ENCODE measurements around the gene SH3BP2.
A peak's percentile ranks its signal among the peaks of the same experiment; 100 is the strongest.

SH3BP2 gene

DNA sequence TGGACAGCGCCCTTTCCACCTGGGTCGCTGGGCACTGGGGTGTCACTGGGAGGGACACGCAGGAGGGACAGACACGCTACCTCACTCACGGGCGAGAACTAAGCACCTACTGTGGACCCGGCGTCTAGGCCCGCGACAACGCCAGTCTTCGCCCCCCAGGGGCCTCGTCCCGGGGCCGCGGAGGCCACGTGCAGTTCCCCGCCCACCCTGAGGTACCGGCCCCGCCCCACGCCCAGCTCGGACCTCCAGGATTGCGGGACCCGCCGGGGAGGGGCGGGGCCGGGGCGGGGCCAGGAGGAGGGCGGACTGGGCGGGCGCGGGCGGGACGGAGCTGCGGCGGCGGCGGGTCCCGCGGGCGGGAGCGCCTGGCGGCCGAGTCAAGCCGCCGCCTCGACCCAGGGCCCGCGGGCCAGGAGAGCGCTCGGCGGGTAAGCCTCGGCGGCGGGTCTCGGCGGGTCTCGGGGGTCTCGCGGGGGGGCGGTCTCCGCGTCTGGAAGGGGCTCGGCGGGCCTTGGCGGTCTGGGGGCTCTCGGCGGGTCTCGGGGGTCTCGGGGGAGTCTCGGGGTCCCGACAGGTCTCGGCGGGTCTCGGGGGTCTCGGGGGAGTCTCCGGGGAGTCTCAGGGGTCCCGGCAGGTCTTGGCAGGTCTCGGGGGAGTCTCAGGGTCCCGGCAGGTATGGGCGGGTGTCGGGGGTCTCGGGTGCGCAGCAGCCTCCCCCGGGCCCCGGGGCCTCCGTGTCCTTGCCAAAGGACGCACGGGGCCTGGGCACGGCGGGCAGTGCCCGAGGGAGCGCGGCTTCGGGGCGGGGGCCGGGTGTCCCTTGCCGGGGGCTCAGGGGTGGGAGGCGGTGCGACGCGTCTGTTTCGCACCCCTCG, at the start of gene SH3BP2:
SH3BP2 (plus strand) TSS at position 375 of the 875 bp plus-strand sequence. CDS start 27,533 bp downstream, outside the sequence.
- no peak for TF ChIP-seq CTCF (IDR thresholded peaks at IDR 0.05)
- H3K36me3 Mint-ChIP-seq (ENCODE audit: low read depth) = no peaks in the 10 kb centered on the region
- peak; percentile 90 for DNase-seq
- no peaks in the 10 kb centered on the region for H3K9me3 Mint-ChIP-seq
- H3K4me3 Mint-ChIP-seq = peak within 1 kb of the TSS; percentile 77
- H3K27ac Mint-ChIP-seq = no peak within 1 kb of the TSS
- peaks cover 15% of the 10 kb centered on the region for H3K27me3 Mint-ChIP-seq (ENCODE audit: low read depth, poor library complexity)
- peaks cover 44% of the 10 kb centered on the region for H3K4me1 Mint-ChIP-seq

DNA sequence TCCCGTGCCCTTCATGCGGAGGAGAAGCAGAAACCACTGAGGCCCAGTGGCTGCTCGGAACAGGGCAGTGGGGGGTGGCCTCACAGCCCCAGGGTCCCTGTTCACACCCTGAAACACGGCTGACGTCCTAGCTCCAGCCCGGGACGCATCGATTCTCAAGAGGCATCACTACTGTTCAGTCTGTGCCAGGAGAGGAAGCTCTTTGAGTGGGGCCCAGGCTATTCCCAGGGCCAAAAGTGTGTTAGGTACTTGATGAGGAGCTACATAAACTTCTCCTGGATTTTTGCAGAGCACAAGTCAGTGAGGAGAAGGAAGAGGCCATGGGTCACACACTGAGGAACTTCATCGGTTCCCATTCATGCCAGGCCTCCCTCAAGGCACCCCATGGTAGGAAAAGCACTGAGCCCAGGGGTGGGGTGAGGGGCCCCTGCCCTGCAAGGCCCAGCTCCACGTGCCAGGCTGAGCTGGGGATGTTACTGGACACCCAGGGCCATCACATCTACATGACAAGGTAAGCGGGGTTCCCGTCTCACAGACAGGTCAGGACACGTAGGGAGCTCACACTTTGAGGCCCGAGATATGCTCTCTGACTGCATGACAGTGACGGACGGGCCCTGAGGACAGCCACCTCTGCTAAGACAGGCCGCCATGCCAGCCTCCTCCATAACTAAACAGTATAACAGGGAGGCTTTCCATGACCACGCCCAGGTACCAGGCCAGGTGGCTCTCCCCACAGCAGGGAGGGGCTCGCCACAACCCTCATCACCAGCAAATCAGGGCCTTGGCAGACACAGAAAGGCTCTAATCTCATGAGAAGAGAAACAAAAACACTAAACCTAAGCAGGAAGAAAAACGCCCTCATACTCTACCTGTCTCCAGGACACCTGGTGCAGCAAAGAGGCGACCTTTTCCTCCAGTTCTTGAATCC, 49.1 kb upstream of the SH3BP2 start:
- Mint-ChIP-seq H3K4me3 (no peak overlapping the region), H3K27ac (no peak overlapping the region), H3K4me1 (peaks cover 22% of the 10 kb centered on the region), H3K9me3 (no peaks in the 10 kb centered on the region), H3K36me3 (ENCODE audit: low read depth) (peaks cover 23% of the 10 kb centered on the region), H3K27me3 (ENCODE audit: low read depth, poor library complexity) (peaks cover 4% of the 10 kb centered on the region)
- TF ChIP-seq CTCF (IDR thresholded peaks at IDR 0.05) = no peak
- DNase-seq = no peak

DNA sequence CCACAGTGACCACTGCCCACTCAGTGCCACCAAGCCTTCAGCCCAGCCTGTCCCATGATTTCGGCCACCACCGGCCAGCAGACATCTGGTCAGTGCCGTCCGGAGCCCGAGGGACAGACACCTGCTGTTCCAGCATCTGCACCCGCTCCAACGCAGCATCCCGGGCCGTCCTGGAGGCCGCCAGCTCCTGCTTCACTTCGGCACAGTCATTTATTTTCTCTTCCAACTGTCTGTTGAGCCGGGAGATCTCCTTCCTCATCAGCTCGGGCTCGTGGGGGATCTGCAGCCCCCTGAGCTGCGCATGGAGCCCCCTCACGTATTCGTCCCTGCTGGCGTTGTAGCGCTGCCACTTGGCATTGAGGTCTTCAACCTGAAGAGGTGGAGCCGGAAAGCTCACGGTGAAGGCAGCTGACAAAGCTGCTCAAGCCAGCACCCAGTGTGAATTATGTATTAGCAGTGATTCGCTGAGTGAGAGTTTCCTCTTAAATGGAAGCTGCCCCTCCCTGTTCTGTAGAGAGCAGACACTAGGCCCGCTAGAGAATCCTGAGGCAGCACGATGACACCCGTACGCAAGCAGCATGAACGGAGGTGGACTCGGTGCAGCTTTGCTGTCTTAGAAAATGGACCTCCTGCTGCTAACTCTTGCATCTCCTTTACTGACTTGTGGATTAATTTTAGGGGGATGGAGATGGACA, 48.2 kb upstream of the SH3BP2 start:
- no peak for DNase-seq
- peaks cover 22% of the 10 kb centered on the region for H3K4me1 Mint-ChIP-seq
- peaks cover 4% of the 10 kb centered on the region for H3K27me3 Mint-ChIP-seq (ENCODE audit: low read depth, poor library complexity)
- H3K36me3 Mint-ChIP-seq (ENCODE audit: low read depth) = peaks cover 23% of the 10 kb centered on the region
- TF ChIP-seq CTCF (IDR thresholded peaks at IDR 0.05) = no peak
- H3K9me3 Mint-ChIP-seq = no peaks in the 10 kb centered on the region
- H3K4me3 Mint-ChIP-seq = no peak overlapping the region
- H3K27ac Mint-ChIP-seq = no peak overlapping the region

DNA sequence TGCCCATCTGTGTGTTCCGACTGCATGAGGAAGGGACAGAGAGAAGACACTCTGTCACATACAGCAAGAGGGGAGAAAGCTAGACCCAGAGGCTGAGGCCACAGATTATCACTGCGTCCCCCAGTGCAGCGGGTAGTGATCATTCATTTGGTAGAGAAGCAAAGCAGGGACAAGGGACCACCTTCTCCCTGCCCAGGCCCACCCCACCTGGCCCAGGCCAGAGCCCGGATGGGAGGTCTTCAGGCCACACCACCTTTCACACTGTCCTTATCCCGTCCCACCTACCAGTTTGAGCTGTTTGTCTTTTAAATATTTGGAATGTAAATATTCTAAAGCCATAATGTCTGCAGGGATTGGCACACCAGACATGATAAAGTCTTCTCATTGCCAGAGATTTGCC, 47.4 kb upstream of the SH3BP2 start:
- Mint-ChIP-seq H3K27me3 (ENCODE audit: low read depth, poor library complexity) (peaks cover 4% of the 10 kb centered on the region), H3K4me1 (peaks cover 22% of the 10 kb centered on the region), H3K36me3 (ENCODE audit: low read depth) (peaks cover 23% of the 10 kb centered on the region), H3K27ac (peak overlapping the region; percentile 74), H3K9me3 (no peaks in the 10 kb centered on the region), H3K4me3 (no peak overlapping the region)
- TF ChIP-seq CTCF (IDR thresholded peaks at IDR 0.05) = no peak
- no peak for DNase-seq

DNA sequence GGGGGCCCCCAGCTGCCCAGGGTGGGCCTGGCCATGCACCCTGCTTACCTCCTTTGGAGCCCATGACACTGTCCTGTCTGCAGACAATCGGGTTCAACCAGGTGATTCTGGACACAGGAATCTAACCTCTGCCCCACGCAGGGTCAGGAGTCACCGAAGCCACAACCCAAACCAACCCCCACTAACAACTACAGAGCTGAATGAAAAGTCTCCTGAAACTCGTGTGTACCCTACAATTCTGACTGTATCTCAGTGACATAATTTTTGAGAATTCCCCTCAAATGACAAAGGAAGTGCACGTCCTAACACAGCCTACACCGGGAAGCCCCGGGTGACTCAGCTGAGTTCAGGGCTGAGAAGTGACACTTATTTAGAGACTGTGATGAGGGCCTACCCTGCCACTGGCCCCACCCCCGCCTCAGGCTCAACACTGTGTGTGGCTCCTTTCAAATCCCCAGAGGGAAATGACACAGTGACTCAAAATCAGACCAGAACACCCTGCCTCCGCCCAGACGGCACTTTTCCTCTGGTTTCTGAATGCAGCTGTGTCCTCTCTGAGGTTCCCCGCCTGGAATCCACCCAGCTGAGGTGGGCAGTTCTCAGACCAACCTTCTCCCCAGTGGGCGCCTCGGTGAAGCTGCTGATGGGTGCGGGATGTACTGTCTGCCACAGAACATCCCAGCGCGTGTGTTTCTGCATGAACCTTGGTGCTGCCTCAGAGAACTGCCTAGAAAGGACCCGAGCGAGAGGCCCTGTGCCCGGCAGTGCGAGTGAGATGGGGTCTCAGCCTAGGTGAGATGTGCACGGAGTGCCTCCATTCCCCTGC, 46.7 kb upstream of the SH3BP2 start:
- Mint-ChIP-seq H3K9me3 (no peaks in the 10 kb centered on the region), H3K4me1 (peaks cover 22% of the 10 kb centered on the region)
- DNase-seq = no peak

More for the DNA sequence above, 46.7 kb upstream of the SH3BP2 start:
- Mint-ChIP-seq H3K4me3 (no peak overlapping the region), H3K36me3 (ENCODE audit: low read depth) (peaks cover 23% of the 10 kb centered on the region), H3K27ac (peak overlapping the region; percentile 74), H3K27me3 (ENCODE audit: low read depth, poor library complexity) (peaks cover 4% of the 10 kb centered on the region)
- no peak for TF ChIP-seq CTCF (IDR thresholded peaks at IDR 0.05)
